GM10266 (cell line): ENCODE data around the gene FOXS1.

Experiments
- DNase-seq: peaks from one replicate; pipeline ENCODE4 v3.0.0; 2012; ENCODE audit errors: extremely low spot score
- TF ChIP-seq, protein P1 (sequence below): IDR thresholded peaks from 2 replicates; pipeline ENCODE4 v1.5.1; 2012; ENCODE audit warnings: mild to moderate bottlenecking, low read depth; ENCODE audit not compliant: control insufficient read depth, insufficient read depth; ENCODE audit errors: missing control alignments

FOXS1 gene

DNA sequence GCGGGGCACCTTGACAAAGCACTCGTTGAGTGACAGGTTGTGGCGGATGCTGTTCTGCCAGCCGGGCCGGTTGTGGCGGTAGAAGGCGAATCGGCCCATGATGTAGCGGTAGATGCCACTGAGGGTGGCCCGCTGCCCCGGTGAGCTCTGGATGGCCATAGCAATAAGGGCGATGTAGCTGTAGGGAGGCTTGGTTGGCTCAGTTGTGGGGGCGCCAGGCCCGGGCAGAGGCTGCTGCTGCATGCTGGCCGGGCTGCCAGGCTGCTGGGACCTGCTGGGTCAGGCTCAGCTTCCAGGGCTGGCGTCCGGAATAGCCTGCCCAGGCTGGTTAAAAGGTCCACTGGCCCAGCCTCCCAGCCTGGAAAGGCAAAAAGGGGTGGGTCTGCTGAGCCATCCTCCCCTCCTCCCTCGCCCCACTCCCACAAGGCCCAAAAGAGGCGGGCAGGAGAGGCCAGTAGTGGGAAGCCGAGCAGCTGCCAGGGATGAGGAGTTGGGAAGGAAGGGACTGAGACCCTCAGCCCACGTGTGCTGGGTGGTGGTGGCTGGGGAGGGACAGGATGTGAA lies at the start of gene FOXS1:
Gene FOXS1 (minus strand): TSS at position 305 of the 564 bp plus-strand sequence. CDS start 62 bp downstream, at position 243.
- no peak for DNase-seq
- TF ChIP-seq, protein P1, sequence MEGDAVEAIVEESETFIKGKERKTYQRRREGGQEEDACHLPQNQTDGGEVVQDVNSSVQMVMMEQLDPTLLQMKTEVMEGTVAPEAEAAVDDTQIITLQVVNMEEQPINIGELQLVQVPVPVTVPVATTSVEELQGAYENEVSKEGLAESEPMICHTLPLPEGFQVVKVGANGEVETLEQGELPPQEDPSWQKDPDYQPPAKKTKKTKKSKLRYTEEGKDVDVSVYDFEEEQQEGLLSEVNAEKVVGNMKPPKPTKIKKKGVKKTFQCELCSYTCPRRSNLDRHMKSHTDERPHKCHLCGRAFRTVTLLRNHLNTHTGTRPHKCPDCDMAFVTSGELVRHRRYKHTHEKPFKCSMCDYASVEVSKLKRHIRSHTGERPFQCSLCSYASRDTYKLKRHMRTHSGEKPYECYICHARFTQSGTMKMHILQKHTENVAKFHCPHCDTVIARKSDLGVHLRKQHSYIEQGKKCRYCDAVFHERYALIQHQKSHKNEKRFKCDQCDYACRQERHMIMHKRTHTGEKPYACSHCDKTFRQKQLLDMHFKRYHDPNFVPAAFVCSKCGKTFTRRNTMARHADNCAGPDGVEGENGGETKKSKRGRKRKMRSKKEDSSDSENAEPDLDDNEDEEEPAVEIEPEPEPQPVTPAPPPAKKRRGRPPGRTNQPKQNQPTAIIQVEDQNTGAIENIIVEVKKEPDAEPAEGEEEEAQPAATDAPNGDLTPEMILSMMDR: no peak

DNA sequence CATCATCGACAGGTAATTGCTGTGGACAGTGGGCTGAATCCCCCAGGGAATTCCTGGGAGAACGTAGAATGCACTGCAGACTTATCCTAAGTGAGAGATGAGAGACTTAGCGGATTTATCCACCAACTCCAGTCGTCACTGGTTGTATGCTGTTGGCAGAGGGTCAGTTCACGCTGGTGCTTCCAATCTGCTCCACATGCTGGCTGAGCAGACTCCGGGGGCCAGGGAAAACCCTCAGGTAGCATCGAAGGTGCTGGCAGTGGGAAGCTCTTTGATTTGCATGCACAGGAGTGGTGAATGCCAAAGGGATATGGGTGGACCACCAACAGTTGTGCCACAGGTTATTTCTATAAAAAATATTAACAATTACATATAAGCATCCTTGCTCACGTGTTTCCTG lies 45.2 kb upstream of the FOXS1 start:
- DNase-seq: no peak
- TF ChIP-seq, protein P1: no peak

DNA sequence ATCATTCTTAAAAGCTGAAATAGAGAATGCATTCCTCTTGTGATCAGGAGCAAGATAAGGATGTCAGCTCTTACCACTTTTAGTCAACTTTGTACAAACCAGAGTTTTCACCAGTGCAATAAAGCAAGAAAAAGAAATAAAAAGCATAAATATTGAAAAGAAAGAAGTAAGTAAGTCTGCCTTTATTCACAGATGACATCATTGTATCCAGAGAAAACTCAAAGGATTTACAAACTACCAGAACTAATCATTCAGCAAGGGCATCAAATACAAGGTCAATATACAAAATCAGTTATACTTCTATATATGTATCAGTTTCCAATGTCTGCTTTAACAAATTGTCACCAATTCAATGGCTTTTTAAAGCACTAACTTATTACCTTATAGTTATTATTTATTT lies 38.4 kb upstream of the FOXS1 start:
- DNase-seq: no peak
- TF ChIP-seq, protein P1: no peak

DNA sequence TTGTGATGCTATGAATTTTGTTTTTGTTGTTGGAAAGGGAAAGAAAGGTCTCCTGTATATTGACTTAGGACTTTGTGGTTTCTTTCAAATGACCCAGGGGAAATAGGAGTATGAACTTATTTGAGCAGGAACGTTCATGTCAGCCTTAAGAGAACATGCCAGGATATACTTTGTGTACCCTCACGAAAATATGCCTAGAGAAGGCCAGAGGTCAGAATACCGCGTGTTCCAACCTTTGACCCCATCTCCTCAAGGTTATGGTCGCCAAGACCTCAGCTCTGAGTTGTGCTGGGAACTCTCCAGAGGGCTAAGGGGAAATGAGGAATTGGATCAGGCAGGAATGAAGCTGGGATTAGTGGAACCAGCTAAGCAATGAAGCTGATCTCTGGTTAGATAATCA lies 36.5 kb upstream of the FOXS1 start:
- TF ChIP-seq, protein P1: no peak
- DNase-seq: no peak

DNA sequence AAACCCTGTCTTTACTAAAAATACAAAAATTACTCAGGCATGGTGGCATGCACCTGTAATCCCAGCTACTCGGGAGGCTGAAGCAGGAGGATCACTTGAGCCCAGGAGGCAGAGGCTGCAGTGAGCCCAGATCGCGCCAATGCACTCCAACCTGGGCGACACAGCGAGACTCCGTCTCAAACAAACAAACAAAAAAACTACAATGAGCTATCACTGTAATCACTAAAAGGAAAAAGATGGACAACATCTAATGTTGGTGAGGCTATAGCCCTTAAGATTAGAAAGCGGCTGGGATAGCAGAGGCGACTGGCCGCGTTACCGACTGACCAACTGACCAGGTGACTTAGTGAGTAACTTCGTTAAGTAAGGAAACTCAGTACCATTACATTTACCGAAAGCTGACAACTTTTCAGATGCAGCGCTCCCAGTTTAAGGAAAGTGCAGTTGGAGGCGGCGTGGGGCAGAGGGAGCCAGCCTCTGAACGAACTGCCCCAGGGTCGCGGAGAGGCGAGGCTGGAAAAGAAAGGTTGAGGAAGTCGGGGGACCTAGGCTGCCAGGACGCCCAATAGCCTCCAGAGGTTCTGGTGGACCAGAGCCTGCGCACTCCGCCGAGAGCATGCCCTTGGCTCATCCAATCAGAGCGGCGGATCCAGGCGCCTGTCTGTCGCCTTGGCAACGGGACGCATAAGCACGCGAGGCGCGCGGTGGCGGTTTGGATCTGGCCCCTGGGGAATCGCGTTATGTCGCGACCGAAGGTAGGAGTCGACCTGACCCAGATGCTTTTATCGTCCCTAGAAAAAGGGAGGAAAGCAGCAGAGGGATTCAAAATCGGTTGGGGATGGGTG lies 34.0 kb upstream of the FOXS1 start:
- TF ChIP-seq, protein P1: no peak
- peak; percentile 89 for DNase-seq

DNA sequence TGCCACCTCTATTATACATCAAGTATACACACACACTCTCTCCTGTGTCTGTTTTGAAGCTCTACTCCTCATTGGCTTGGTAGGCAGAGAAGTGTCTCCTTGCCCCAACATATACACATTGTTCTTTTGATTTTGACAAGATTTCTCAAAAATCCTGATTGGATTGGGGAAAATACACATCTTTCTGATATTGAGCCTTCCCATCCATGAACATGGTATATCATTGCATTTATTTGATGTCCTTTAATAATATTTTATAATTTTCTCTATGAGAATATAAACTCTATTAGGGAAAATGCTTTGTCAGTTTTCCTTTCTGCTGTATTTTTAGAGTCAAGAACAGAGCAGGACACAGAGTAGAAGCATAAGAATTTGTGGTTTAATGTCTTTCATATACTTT lies 32.3 kb upstream of the FOXS1 start:
- TF ChIP-seq, protein P1: no peak
- no peak for DNase-seq

DNA sequence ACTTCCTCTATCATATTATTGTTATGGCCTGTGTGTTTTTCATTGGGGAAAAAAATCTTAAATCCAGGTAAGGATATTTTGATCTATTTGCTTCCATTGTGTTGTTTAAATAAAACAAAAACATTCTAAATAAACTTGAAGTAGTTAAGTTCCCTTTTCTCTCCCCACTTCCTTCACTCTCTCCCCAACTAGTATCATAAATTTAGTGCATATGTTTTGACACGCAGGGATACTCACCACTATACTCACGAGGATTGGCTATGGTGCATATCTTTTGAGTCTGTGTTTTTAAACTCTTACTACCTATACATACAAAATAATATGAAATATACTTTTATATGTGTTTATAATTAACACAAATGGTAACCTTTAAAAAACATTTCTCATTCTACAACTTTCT lies 30.3 kb upstream of the FOXS1 start:
- TF ChIP-seq, protein P1: no peak
- no peak for DNase-seq
